Muscle of leg (tissue), 11 donors: ENCODE data around the gene SORCS3. TPM values are rescaled to one million over a fixed set of nuclear protein-coding genes. Genes with fewer than 3 reads are reported as not detected.

Experiments
- DNase-seq: peaks from one replicate; pipeline ENCODE4 v3.0.0; 2013
- H3K27ac ChIP-seq: one replicate; pipeline ENCODE4 v1.5.1; 2013; ENCODE audit warnings: mild to moderate bottlenecking, low read length, control low read depth
- H3K27me3 ChIP-seq: one replicate; pipeline ENCODE4 v1.6.1; 2013; ENCODE audit warnings: low read length; ENCODE audit not compliant: control insufficient read depth, insufficient read depth
- H3K36me3 ChIP-seq: one replicate; pipeline ENCODE4 v1.6.1; 2013; ENCODE audit warnings: low read length; ENCODE audit not compliant: control insufficient read depth, insufficient read depth
- H3K4me1 ChIP-seq: one replicate; pipeline ENCODE4 v1.6.1; 2013; ENCODE audit warnings: low read length; ENCODE audit not compliant: control insufficient read depth, insufficient read depth
- H3K4me3 ChIP-seq: one replicate; pipeline ENCODE4 v1.5.1; 2013; ENCODE audit warnings: low read length, control low read depth
- H3K9me3 ChIP-seq: replicated peaks from 2 replicates; pipeline ENCODE4 v1.6.1; 2013; ENCODE audit warnings: low read depth, low read length; ENCODE audit not compliant: control insufficient read depth
- WGBS: methylation state at CpG from one replicate; pipeline ENCODE4 v1.1.5; 2013; ENCODE audit warnings: missing lambda C conversion rate; ENCODE audit not compliant: insufficient coverage; 5-methylcytosine and 5-hydroxymethylcytosine counted together
- polyA plus RNA-seq, 8 donors: library from polyadenylated mRNA; unstranded; fragments of 120-200 nt; gene quantifications; one replicate each; pipeline versions ENCODE4 v1.2.1 to v1.2.3, GENCODE V29; 2013; ENCODE audit warnings: inconsistent platforms in 1 of 8, low replicate concordance in 1 of 8; ENCODE audit not compliant: insufficient read length in 8 of 8, insufficient read depth in 1 of 8
- total RNA-seq: library from RNA; stranded (reverse); fragments of 120-200 nt; gene quantifications from one replicate; pipeline ENCODE4 v1.2.4, GENCODE V29; 2013

Gene SORCS3
- total and polyA plus RNA-seq, 9 donors, result 0.03 to 0.36 (median 0.13) TPM; not detected in 1

DNA sequence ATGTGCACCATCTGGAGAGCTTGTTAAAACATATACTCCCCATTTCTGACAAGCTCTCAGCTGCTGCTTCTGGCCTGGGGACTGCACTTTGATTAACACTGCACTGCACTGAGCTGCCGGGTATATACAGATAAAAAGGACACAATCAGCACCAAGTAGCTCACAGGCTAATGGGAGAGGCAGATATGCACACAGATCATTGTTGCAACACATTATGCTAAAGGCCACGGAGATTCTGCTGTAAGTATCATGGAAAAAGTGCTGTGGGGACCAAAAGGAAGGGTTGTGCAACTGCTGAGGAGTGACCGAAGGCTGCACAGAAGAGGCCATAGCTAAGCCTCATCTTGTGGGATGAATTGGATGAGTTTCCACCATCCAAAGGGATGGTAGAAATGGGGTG lies 455.2 kb downstream of the SORCS3 start:
- no peaks in the 10 kb centered on the region for H3K4me1 ChIP-seq
- H3K36me3 ChIP-seq, result no peaks in the 10 kb centered on the region
- DNase-seq, result no peak
- no peak overlapping the region for H3K27ac ChIP-seq
- no peaks in the 10 kb centered on the region for H3K27me3 ChIP-seq
- H3K9me3 ChIP-seq, result no peaks in the 10 kb centered on the region
- no peak overlapping the region for H3K4me3 ChIP-seq
- WGBS, result 75% methylated on average over 2 of the region's 3 CpGs

DNA sequence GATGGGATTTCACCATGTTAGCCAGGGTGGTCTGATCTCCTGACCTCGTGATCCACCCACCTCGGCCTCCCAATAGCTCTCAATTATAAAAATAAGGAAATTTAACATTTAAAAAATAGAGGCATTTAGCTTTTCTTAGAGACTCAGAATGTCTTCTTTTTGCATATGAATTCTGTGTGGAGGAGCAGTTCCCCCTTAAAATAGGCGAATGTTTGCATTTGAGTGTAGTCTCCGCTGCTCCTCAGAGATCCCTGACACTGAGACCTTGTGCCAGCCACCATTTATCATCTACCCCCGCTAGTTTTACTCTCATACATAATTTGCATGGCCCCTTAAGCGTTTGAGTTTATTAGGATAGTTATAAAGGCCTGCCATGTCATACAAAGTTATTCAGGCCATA lies 461.9 kb downstream of the SORCS3 start:
- WGBS, result no CpG with 5 or more reads among the region's 6 CpGs
- Histone ChIP-seq H3K36me3 (no peaks in the 10 kb centered on the region), H3K9me3 (no peaks in the 10 kb centered on the region), H3K27me3 (no peaks in the 10 kb centered on the region), H3K4me3 (no peak overlapping the region), H3K4me1 (no peaks in the 10 kb centered on the region), H3K27ac (no peak overlapping the region)
- no peak for DNase-seq

GRCh38 chr10:105104297-105104696 lies 463.2 kb downstream of the SORCS3 start:
- Histone ChIP-seq H3K27ac (no peak overlapping the region), H3K9me3 (no peaks in the 10 kb centered on the region), H3K36me3 (no peaks in the 10 kb centered on the region), H3K27me3 (no peaks in the 10 kb centered on the region), H3K4me1 (no peaks in the 10 kb centered on the region), H3K4me3 (no peak overlapping the region)
- DNase-seq, result no peak
- WGBS, result no CpG with 5 or more reads among the region's 2 CpGs

DNA sequence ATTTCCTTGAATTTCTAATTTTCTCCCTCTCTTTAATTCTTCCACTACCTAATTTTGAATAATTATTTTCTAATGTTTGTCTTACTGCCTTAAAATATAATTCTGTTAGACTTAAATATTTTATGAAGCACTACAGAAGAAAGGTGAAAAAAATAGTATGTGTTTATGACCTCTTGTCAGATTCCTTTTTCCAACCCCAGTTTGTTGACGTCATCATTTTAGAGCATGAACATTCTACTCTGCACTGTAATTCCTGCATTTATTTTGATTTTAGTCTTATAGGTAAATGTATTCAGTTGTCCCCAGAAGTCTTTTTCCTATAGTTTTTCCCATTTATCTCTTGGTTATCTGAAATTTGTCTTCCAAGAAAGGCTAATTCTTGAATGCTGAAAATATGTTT lies 468.1 kb downstream of the SORCS3 start:
- H3K27ac ChIP-seq, result no peak overlapping the region
- no peaks in the 10 kb centered on the region for H3K9me3 ChIP-seq
- DNase-seq, result no peak
- WGBS, result no CpG with 5 or more reads among the region's 1 CpG
- no peaks in the 10 kb centered on the region for H3K4me1 ChIP-seq
- no peaks in the 10 kb centered on the region for H3K36me3 ChIP-seq
- no peak overlapping the region for H3K4me3 ChIP-seq
- H3K27me3 ChIP-seq, result no peaks in the 10 kb centered on the region

- no peak for DNase-seq
- no peak overlapping the region for H3K4me3 ChIP-seq
- H3K9me3 ChIP-seq, result no peaks in the 10 kb centered on the region
- H3K4me1 ChIP-seq, result no peaks in the 10 kb centered on the region
- H3K36me3 ChIP-seq, result no peaks in the 10 kb centered on the region
- H3K27ac ChIP-seq, result no peak overlapping the region
- no peaks in the 10 kb centered on the region for H3K27me3 ChIP-seq
- no CpG with 5 or more reads among the region's 6 CpGs for WGBS
These were observed 471.8 kb downstream of the SORCS3 start for GRCh38 chr10:105112862-105113261.

- Histone ChIP-seq H3K36me3 (no peaks in the 10 kb centered on the region), H3K27me3 (no peaks in the 10 kb centered on the region), H3K27ac (no peak overlapping the region), H3K9me3 (no peaks in the 10 kb centered on the region), H3K4me1 (no peaks in the 10 kb centered on the region), H3K4me3 (no peak overlapping the region)
- WGBS, result 100% methylated on average over 2 of the region's 3 CpGs
- DNase-seq, result no peak
These were observed 472.6 kb downstream of the SORCS3 start for GRCh38 chr10:105113666-105114065.

- DNase-seq, result no peak
- Histone ChIP-seq H3K4me3 (no peak overlapping the region), H3K36me3 (no peaks in the 10 kb centered on the region), H3K27me3 (no peaks in the 10 kb centered on the region), H3K27ac (no peak overlapping the region), H3K4me1 (no peaks in the 10 kb centered on the region), H3K9me3 (no peaks in the 10 kb centered on the region)
- no CpG with 5 or more reads among the region's 3 CpGs for WGBS
These were observed 480.7 kb downstream of the SORCS3 start for GRCh38 chr10:105121743-105122142.

DNA sequence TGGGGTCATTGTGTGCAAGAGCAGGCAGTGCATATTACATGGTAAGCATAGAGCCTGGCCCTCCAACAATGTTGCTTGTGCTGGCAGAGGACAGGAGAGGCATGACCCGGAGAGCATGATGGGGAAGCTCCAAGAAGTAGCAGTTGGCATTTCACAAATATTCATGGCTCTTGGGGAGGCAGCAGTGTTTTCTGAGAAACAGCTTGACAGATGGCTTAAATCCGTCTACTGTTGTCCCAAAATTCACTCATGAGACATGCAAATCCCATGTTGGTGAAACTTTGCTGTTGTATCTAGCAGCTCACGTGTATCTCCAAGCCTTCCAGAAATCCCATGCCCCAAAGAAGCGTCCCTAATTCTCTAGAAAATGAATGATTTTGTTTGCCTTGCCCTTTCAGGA lies 487.0 kb downstream of the SORCS3 start:
- WGBS, result 78% methylated on average over 2 of the region's 4 CpGs
- Histone ChIP-seq H3K9me3 (no peaks in the 10 kb centered on the region), H3K4me1 (no peaks in the 10 kb centered on the region), H3K27me3 (no peaks in the 10 kb centered on the region), H3K4me3 (no peak overlapping the region), H3K27ac (no peak overlapping the region), H3K36me3 (no peaks in the 10 kb centered on the region)
- no peak for DNase-seq

DNA sequence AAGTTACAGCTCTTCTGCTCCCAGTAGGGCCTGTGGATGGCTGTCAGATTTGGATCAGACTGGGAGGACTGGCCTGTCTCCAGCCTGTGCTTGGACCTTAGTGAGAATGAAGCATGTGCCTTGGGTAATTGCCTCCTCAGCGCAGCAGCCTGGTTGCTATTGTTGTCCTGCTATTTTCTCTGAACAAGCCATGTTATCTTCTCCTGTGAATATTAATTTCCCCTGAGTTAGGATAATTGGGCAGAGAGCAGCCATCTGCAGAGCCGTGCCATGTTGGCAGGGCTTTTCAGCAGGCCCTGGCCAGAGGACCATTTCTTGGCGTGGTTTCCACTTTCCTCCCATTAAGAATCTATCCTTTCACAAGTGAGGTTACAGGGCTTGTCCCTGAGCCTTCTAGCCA lies 497.3 kb downstream of the SORCS3 start:
- no peaks in the 10 kb centered on the region for H3K36me3 ChIP-seq
- H3K4me3 ChIP-seq, result no peak overlapping the region
- peak; percentile 2 for DNase-seq
- no peak overlapping the region for H3K27ac ChIP-seq
- 38% methylated on average over 1 of the region's 3 CpGs for WGBS
- no peaks in the 10 kb centered on the region for H3K4me1 ChIP-seq
- H3K9me3 ChIP-seq, result no peaks in the 10 kb centered on the region
- no peaks in the 10 kb centered on the region for H3K27me3 ChIP-seq

GRCh38 chr10:105139363-105139896 lies 498.3 kb downstream of the SORCS3 start:
- Histone ChIP-seq H3K9me3 (no peaks in the 10 kb centered on the region), H3K27me3 (no peaks in the 10 kb centered on the region), H3K36me3 (no peaks in the 10 kb centered on the region), H3K27ac (no peak overlapping the region), H3K4me1 (no peaks in the 10 kb centered on the region), H3K4me3 (no peak overlapping the region)
- WGBS, result 62% methylated on average over 3 of the region's 6 CpGs
- DNase-seq, result no peak

- Histone ChIP-seq H3K27me3 (no peaks in the 10 kb centered on the region), H3K4me1 (no peaks in the 10 kb centered on the region), H3K36me3 (no peaks in the 10 kb centered on the region), H3K27ac (no peak overlapping the region), H3K4me3 (no peak overlapping the region), H3K9me3 (no peaks in the 10 kb centered on the region)
- DNase-seq, result no peak
- no CpG with 5 or more reads among the region's 3 CpGs for WGBS
These were observed 499.5 kb downstream of the SORCS3 start for GRCh38 chr10:105140600-105140999.
